ENCODE measurements around the gene RAB29.

Gene RAB29

DNA sequence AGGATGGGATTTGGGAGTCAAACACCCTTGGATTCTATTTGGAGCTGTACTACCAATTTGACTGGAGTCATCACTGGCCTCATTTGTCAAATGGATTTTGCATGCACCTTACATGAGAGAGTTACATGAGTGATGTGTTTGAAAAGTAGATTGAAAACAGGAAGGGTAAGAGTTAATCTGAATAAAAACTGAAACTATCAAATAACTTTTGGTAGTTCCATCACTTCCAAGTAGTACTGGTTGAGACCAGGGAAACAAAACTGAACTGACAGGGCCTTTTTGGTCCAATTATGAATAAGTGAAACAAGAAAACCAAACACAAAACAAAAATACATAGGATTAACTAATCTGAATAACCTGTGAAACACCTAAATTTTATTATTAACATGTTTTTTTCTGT, 55.5 kb downstream of the RAB29 start:
- H3K27ac ChIP-seq: no peak overlapping the region
- TF ChIP-seq ZFX (IDR thresholded peaks at IDR 0.05; ENCODE audit: borderline replicate concordance): no peak
- TF ChIP-seq, protein P1, sequence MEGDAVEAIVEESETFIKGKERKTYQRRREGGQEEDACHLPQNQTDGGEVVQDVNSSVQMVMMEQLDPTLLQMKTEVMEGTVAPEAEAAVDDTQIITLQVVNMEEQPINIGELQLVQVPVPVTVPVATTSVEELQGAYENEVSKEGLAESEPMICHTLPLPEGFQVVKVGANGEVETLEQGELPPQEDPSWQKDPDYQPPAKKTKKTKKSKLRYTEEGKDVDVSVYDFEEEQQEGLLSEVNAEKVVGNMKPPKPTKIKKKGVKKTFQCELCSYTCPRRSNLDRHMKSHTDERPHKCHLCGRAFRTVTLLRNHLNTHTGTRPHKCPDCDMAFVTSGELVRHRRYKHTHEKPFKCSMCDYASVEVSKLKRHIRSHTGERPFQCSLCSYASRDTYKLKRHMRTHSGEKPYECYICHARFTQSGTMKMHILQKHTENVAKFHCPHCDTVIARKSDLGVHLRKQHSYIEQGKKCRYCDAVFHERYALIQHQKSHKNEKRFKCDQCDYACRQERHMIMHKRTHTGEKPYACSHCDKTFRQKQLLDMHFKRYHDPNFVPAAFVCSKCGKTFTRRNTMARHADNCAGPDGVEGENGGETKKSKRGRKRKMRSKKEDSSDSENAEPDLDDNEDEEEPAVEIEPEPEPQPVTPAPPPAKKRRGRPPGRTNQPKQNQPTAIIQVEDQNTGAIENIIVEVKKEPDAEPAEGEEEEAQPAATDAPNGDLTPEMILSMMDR (IDR thresholded peaks at IDR 0.05): no peak

DNA sequence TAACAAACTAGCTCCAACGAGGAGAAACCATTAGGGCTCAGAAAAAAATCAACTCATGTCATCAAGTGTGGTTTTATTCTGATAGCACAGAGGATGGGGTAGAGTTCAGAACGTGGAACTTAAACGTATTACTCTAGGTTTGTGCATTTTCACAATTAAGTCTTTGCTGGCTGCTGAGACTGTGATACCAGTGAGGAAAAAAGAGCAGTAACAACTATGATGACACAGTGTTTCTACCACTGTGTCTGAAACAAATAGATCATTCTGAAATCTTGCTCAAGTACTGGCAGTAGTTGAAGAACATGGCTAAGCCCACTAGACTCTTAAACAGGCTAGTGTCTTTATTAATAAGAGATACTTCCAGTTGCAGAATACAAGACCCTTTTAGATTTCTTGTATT, 56.3 kb downstream of the RAB29 start:
- H3K27ac ChIP-seq: no peak overlapping the region
- TF ChIP-seq, protein P1 (IDR thresholded peaks at IDR 0.05): no peak
- TF ChIP-seq ZFX (IDR thresholded peaks at IDR 0.05; ENCODE audit: borderline replicate concordance): no peak

Measured in 22Rv1 (cell line).